AG09309 (cell line): ENCODE measurements around the gene TIMM8B.
"Not testable (repeated sequence)": the region's sequence is repeated elsewhere in the genome, so short reads cannot be mapped to it uniquely, and the experiment has no call there.

Experiments used
- DNase-seq: peaks from one replicate; pipeline ENCODE4 v3.0.0-alpha.2; 2010; ENCODE audit warnings: low read depth
- H3K4me3 ChIP-seq: 2 replicates; pipeline ENCODE4 v1.5.1; 2011; ENCODE audit warnings: mild to moderate bottlenecking, low read depth, low read length, moderate library complexity; ENCODE audit not compliant: control insufficient read depth
- CTCF ChIP-seq: IDR thresholded peaks from 2 replicates; pipeline ENCODE4 v1.5.1; 2011; ENCODE audit warnings: mild to moderate bottlenecking, low read depth, low read length, inconsistent platforms; ENCODE audit not compliant: insufficient read depth, control insufficient read depth; ENCODE audit errors: missing control alignments

Gene TIMM8B

GRCh38 chr11:112051768-112052167 lies 34.8 kb downstream of the TIMM8B start:
- H3K4me3 ChIP-seq = no peak overlapping the region
- TF ChIP-seq CTCF = no peak
- no peak for DNase-seq

GRCh38 chr11:112050721-112051120 lies 35.8 kb downstream of the TIMM8B start:
- no peak for DNase-seq
- no peak overlapping the region for H3K4me3 ChIP-seq
- no peak for TF ChIP-seq CTCF

- TF ChIP-seq CTCF = no peak
- H3K4me3 ChIP-seq = no peak overlapping the region
- DNase-seq = no peak
Measured at GRCh38 chr11:112049777-112050176, 36.8 kb downstream of the TIMM8B start.

- DNase-seq, H3K4me3 ChIP-seq: not testable (repeated sequence)
Measured at GRCh38 chr11:112048256-112048655, 38.3 kb downstream of the TIMM8B start.

- not testable (repeated sequence) for H3K4me3 ChIP-seq, DNase-seq
Measured at GRCh38 chr11:112046647-112047046, 39.9 kb downstream of the TIMM8B start.

GRCh38 chr11:112044961-112045360 lies 41.6 kb downstream of the TIMM8B start:
- no peak overlapping the region for H3K4me3 ChIP-seq
- no peak for TF ChIP-seq CTCF
- no peak for DNase-seq

- DNase-seq = no peak
- TF ChIP-seq CTCF = no peak
- H3K4me3 ChIP-seq = no peak overlapping the region
Measured at GRCh38 chr11:112042961-112043304, 43.6 kb downstream of the TIMM8B start.

GRCh38 chr11:112042161-112042960 lies 44.2 kb downstream of the TIMM8B start:
- TF ChIP-seq CTCF = no peak
- H3K4me3 ChIP-seq = no peak overlapping the region
- peak; percentile 16 for DNase-seq
